Measurements from ENCODE around the gene TDRD3.

The TDRD3 gene

DNA sequence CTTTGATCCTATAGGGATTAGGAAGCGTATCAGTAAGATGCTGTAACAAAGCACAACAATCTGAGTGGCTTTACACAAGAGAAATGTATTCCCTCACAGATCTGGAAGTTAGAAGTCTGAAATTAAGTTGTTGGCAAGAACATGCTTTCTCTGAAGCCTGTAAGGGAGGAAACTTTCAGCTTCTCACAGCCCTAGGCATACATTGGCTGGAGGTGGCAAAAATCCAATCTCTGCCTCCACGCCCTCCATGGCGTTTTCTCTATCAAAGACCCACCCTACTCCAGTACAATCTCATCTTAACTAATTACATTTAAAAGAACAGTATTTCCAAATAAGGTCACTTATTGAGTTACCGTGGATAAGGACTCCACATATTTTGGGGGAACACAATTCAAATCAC, 211.9 kb downstream of the TDRD3 start:
- Histone ChIP-seq H3K36me3 (replicated peaks) (no peaks in the 10 kb centered on the region), H3K4me3 (ENCODE audit: low read depth, low read length) (no peak overlapping the region), H3K27ac (no peak overlapping the region), H3K27me3 (replicated peaks) (no peaks in the 10 kb centered on the region)
- no peak for DNase-seq
- in situ Hi-C loops (cut with HindIII; ENCODE audit: low pct_ligation_motif_present, low sequenced_read_pairs): no loop called here
- TF ChIP-seq, protein P1, sequence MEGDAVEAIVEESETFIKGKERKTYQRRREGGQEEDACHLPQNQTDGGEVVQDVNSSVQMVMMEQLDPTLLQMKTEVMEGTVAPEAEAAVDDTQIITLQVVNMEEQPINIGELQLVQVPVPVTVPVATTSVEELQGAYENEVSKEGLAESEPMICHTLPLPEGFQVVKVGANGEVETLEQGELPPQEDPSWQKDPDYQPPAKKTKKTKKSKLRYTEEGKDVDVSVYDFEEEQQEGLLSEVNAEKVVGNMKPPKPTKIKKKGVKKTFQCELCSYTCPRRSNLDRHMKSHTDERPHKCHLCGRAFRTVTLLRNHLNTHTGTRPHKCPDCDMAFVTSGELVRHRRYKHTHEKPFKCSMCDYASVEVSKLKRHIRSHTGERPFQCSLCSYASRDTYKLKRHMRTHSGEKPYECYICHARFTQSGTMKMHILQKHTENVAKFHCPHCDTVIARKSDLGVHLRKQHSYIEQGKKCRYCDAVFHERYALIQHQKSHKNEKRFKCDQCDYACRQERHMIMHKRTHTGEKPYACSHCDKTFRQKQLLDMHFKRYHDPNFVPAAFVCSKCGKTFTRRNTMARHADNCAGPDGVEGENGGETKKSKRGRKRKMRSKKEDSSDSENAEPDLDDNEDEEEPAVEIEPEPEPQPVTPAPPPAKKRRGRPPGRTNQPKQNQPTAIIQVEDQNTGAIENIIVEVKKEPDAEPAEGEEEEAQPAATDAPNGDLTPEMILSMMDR (IDR thresholded peaks at IDR 0.05; ENCODE audit: low read depth, low read length, missing control alignments): no peak

DNA sequence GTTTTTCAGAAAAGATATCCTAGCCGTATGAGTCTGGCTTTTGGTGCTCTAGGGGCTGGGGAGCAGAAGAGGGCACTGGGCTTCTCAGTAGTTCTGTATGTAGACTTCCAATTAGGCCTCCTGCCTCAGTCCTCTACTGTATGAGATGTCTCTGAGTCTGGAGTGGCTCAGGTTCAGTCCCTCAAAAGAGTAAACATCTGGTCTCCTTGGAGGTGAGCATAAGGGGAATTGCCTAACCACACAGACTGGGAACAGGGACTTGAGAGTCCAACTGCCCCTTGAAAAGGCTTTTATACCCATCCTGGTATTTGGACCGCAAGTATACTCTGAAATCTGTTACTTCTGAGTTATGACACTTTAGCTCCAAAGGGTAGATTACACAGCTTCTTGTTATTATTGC, 214.5 kb downstream of the TDRD3 start:
- Histone ChIP-seq H3K4me3 (ENCODE audit: low read depth, low read length) (no peak overlapping the region), H3K27me3 (replicated peaks) (no peaks in the 10 kb centered on the region), H3K27ac (no peak overlapping the region), H3K36me3 (replicated peaks) (no peaks in the 10 kb centered on the region)
- DNase-seq: no peak
- in situ Hi-C loops (cut with HindIII; ENCODE audit: low pct_ligation_motif_present, low sequenced_read_pairs): no loop called here
- TF ChIP-seq, protein P1 (IDR thresholded peaks at IDR 0.05; ENCODE audit: low read depth, low read length, missing control alignments): no peak

DNA sequence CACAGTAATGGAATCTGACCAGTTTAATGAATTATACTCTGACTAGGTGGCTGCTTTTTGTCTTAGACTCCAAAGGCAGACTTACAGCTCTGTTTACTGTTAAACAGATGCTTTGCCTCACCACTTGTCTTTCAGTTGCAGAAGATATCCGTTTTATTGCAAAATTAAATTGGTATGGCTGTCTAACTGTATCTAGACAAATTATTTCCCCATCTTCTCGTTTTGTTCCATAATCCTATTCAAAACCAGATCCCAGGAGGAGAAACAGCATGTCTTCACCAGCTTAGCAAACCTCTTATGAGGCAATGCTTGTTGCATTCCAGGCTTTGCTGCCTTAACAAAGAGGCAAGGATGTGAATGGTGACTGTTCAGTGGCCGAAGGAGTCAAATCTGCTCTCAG, 215.6 kb downstream of the TDRD3 start:
- H3K27me3 ChIP-seq (replicated peaks): no peaks in the 10 kb centered on the region
- TF ChIP-seq, protein P1 (IDR thresholded peaks at IDR 0.05; ENCODE audit: low read depth, low read length, missing control alignments): no peak
- no peak overlapping the region for H3K4me3 ChIP-seq (ENCODE audit: low read depth, low read length)
- no peak overlapping the region for H3K27ac ChIP-seq
- no peak for DNase-seq
- in situ Hi-C loops (cut with HindIII; ENCODE audit: low pct_ligation_motif_present, low sequenced_read_pairs): no loop called here
- no peaks in the 10 kb centered on the region for H3K36me3 ChIP-seq (replicated peaks)

DNA sequence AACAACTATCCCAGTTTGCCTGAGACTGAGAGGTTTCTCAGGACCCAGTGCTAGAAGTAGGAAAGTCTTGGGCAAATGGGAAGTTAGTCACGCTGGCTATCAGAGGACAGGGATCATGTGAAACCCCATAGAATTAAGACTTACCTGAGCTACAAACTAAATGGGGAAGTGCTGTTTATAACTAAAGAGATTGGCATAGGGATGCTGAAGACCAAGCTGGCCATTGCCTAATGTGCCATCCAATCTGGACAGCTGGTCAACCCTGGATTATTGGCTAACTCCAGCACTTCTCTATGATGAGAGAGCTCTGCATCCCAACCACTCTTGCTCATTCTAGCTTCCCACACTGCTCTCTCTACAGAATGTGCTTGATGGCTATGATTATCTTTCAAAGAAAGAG, 216.1 kb downstream of the TDRD3 start:
- TF ChIP-seq, protein P1 (IDR thresholded peaks at IDR 0.05; ENCODE audit: low read depth, low read length, missing control alignments): no peak
- Histone ChIP-seq H3K27ac (no peak overlapping the region), H3K36me3 (replicated peaks) (no peaks in the 10 kb centered on the region), H3K4me3 (ENCODE audit: low read depth, low read length) (no peak overlapping the region), H3K27me3 (replicated peaks) (no peaks in the 10 kb centered on the region)
- DNase-seq: no peak
- in situ Hi-C loops (cut with HindIII; ENCODE audit: low pct_ligation_motif_present, low sequenced_read_pairs): no loop called here

DNA sequence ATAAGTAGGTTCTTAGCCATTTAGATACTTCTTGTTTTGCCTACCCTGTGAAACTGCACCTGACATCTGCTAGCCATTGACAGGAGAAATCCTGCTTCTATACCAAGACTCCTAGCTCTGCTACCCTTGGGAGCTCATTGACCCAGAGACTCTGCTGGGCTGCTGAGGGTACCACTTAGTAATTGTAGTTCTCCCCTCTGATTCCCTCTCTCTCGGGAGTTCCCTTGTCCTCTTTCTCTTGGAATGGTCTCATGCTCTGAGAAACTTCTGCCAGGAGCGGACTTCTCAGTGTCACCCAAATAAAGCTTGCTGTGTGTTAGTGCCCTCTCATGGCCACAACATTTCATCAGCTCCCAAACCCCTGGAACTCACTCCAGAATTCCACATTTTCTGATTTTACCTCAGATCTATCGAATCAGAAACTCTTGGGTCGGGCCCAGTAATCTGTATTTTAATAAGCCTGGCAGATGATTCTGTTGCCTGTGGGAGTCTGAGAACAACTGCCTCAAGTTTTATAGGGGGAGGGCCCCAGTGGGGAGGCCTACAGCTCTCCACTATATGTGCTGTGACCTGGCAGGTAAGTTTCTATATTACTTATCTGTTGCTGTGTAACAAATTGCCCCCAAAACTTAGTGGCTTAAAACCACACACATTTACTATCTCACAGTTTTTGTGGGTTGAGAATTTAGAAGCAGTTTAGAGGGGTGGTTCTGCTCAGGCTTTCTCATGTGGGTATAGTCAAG, 221.1 kb downstream of the TDRD3 start:
- Histone ChIP-seq H3K27me3 (replicated peaks) (no peaks in the 10 kb centered on the region), H3K36me3 (replicated peaks) (no peaks in the 10 kb centered on the region), H3K4me3 (ENCODE audit: low read depth, low read length) (no peak overlapping the region), H3K27ac (no peak overlapping the region)
- in situ Hi-C loops (cut with HindIII; ENCODE audit: low pct_ligation_motif_present, low sequenced_read_pairs): no loop called here
- TF ChIP-seq, protein P1 (IDR thresholded peaks at IDR 0.05; ENCODE audit: low read depth, low read length, missing control alignments): peak; percentile 69
- DNase-seq: peak; percentile 44

DNA sequence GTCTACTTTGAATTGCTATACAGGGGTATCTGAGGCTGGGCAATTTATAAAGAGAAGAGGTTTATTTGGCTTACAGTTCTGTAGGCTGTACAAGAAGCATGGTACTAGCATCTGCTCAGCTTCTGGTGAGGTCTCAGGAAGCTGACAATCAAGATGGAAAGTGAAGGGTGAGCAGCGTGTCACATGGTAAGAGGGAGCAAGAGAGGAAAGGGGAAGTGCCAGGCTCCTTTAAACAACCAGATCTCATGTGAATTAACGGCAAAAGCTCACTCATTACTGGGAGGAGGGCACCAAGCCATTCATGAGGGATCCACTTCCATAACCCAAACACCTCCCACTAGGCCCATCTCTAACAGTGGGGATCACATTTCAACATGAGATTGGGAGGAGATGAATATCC, 222.4 kb downstream of the TDRD3 start:
- H3K27ac ChIP-seq: no peak overlapping the region
- TF ChIP-seq, protein P1 (IDR thresholded peaks at IDR 0.05; ENCODE audit: low read depth, low read length, missing control alignments): no peak
- DNase-seq: no peak
- no peaks in the 10 kb centered on the region for H3K36me3 ChIP-seq (replicated peaks)
- in situ Hi-C loops (cut with HindIII; ENCODE audit: low pct_ligation_motif_present, low sequenced_read_pairs): no loop called here
- H3K4me3 ChIP-seq (ENCODE audit: low read depth, low read length): no peak overlapping the region
- H3K27me3 ChIP-seq (replicated peaks): no peaks in the 10 kb centered on the region
